ENCODE measurements around the gene SFT2D3. TPM values are rescaled to one million over a fixed set of nuclear protein-coding genes. Genes with fewer than 3 reads are reported as not detected.

SFT2D3 gene
- polyA plus RNA-seq, 1 donor, result not detected

GRCh38 chr2:127706215-127706990, 5.1 kb downstream of the SFT2D3 start:
- no peak for DNase-seq (ENCODE audit: low read depth)

DNA sequence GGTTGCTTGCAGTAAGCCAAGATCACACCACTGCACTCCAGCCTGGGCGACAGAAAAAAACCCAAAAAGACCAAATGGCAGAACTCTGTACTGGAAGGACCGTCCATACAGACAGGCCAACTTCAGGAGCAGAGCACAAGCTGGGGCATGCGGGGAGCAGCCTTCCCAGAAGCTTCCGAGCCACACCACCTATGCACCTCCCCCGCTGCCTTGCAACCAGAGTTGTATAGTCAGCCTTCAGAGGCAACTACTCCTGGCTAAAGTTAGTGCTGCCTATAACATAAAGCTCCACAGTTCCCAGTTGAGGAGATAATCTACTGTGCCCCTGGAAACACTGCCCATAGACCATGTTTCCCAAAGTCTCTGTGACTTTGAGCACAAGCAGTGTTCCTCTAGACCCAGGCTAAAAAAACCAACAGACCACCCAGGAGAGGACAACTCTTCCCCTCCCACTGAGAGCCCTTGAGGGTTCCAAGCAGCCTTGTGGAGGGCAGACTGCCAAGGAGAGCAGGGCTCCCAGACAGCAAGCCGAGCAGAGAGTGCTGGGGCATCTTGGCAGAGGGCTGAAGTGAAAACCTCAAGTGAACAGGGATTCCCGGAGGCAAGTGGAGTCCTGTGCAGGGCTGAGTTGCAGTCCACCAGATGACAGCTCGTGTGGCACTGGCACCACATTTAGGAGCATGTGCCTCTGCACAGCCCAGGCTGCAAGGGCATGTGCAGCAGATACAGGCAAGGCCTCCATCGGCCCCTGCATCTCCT, 6.8 kb downstream of the SFT2D3 start:
- no peak for DNase-seq (ENCODE audit: low read depth)

DNA sequence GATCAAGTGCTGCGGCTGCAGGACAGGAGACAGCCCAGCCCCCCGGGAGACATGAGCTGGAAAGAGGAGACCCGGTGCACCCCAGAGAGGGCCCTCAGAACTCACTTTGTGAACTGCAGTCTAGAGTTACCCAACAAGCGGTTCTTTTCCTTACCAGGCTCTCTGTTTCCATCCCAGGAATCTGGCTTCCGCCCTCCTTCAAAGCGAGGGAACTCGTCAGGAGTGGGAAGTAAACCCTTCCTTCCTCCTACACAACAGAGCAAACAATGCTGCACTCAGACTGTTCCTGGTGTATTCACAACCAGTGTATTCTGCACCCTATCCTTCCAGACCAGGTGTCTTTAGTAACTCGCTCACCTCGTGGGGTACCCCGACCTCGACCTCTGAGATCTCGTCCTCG, 8.0 kb downstream of the SFT2D3 start:
- no peak for DNase-seq (ENCODE audit: low read depth)

DNA sequence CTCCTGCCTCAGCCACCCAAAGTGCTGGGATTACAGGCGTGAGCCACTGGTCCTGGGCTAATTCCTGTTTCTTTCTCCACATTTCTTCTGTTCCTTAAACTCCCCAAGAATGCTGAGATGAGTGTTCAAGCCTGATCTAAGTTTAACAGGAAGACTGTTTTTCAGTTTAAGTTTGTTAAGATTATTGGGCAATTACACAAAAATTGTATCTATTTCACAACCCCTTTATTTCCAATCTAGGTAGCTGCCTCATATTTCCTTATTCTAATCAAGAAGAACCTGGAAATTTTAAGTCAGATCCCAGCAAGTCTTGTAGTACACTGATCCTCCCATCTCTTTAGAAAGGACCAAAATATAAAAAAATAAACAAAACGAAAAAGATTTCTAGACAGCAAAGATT, 11.7 kb downstream of the SFT2D3 start:
- no peak for DNase-seq (ENCODE audit: low read depth)

DNA sequence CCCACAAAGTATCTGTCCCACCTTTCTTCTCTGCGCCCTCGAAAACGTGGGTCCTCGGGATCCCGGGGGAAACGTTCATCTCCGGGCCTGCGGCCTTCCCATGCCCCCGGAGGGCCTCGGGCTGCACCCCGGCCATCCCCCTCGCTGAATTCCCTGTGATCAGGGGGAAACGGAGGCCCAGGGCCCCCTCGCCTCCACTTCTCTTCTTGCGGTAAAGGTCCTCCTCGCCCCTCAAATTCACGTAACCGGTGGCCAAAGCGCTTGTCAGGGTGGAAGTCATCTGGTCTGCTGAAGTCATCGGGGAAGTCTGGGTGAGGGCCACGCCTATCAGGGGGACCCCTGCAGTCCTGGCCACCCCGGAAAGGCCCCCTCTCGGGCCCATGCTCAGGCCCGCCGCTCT, 12.3 kb downstream of the SFT2D3 start:
- DNase-seq (ENCODE audit: low read depth), result no peak

GRCh38 chr2:127715778-127716449, 14.6 kb downstream of the SFT2D3 start:
- DNase-seq (ENCODE audit: low read depth), result no peak

GRCh38 chr2:127718271-127718670, 17.0 kb downstream of the SFT2D3 start:
- DNase-seq (ENCODE audit: low read depth), result no peak

DNA sequence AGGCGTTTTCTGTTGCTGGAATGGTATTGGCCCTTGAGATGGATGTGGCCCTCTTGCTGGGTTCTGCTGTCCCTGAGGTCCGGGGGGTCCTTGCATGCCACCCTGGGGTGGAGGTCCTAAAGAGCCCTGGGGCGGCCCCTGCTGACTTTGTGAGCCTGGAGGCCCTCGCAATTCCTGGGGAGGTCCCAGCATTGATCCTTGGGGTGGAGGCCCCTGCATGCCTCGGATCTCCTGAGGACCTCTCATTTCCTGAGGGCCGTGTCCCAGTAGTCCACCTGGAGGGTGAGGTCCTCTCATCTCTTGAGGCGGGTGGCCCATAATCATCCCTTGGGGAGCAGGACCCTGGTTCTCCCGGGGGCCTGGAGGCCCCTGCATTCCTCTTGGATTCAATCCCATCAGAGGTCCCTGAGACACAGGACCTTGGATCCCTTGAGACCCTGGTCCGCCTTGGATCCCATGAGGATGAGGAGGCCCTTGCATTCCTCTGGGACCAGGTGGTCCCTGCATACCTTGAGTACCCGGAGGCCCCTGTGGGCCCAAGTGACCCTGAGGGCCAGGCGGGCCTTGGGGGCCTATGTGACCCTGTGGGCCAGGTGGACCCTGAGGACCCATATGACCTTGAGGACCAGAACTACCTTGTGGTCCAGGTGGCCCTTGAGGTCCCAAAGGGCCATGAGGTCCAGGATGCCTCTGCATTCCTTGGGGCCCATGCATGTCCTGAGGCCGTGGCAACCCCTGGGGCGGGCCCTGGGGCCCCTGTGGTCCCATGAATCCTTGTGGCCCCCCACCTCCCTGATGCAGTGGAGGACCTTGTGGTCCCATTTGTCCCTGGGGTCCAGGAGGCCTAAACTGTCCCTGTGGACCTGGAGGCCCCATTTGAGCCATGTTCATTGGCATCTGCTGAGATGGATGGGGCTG, 18.3 kb downstream of the SFT2D3 start:
- no peak for DNase-seq (ENCODE audit: low read depth)

DNA sequence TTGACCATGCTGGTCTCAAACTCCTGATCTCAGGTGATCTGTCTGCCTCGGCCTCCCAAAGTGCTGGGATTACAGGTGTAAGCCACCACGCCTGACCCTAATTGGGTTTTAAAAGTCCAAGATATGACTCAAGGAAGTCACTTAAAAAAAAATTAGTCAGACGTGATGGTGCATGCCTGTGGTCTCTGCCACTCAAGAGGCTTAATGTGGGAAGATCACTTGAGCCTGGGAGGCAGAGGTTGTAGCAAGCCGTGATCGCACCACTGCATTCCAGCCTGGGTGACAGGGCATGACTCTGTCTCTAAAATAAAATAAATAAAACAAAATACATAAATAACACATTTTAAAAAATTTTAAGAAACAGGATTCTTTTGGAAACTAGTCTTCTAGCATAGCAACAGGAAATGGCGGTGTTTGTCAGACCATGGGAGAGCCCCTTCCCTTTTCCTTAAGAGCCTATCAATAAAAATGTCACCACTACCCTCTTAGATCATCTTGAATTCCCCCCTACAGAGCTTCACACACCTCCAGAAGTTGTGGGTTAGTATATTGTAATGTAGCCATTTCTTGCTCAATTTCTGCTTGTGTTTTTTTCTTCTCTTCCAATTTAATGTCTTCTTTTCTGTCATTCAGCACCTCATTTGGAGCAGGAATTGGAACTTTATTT, 20.1 kb downstream of the SFT2D3 start:
- no peak for DNase-seq (ENCODE audit: low read depth)

DNA sequence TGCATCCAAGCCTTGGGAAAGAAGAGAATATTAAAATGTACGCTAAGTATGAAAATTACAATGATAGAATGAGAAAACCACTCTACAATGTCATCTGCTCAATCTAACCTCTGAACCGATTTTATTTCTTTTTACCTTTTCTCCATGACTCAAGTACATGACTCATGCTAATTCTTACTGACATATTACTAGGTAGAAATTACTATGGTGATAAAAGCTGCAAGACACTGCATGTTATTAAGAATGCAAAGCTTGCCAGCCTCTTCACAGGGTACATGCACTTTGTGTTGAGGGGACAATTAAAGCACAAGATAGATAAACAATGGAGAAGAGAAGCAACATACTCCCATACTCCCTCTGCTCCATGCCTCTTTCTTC, 20.7 kb downstream of the SFT2D3 start:
- no peak for DNase-seq (ENCODE audit: low read depth)

DNA sequence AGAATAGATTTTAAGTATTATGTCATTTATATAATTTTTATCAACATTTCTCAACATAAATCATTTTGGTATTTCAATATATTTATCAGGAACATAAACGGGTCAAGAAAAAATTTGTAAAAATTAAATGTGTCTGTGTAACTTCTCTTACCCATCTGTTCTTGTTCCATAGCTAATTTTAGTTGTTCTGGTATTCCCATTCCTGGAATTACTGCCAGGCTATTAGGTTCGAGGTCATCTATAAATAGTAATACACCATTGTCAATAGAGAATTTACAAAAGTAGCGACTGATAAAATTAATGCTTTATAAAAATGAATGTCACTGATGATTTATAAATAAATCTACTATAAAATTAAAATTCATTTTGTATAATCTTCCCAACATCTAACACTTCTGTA, 21.5 kb downstream of the SFT2D3 start:
- no peak for DNase-seq (ENCODE audit: low read depth)

DNA sequence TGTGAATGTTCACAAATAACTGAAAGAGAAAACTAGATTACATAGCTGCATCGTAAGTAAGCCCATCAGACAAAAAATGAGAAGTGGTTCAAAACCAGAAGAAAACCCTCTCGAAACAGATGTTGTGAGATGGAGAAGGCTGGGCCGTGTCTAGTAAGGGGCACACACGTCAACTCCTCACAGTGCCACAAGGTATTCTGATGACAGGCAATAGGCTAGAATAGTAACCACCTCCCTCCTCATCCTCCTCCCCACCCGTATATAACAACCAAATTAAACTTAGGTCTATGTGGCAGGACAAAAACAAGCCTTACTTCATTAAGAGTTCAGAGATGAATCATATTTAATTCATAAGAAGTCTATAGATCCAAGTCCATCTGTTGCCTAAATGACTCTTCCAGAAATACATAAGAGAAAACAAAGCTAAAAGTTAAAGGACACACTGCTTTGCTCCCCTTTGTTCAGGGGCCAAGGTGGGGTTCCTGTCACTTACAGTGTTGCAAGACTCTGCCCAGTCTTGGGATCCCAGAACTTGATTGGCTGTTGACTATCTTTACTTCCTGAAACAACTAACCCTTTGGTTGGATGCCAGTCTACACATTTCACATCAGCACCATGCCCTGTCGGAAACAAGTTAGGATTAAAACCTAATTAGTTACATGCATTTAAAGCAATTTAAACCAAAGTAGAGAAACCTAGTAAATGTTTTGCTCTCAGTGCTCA, 25.0 kb downstream of the SFT2D3 start:
- DNase-seq (ENCODE audit: low read depth), result no peak

DNA sequence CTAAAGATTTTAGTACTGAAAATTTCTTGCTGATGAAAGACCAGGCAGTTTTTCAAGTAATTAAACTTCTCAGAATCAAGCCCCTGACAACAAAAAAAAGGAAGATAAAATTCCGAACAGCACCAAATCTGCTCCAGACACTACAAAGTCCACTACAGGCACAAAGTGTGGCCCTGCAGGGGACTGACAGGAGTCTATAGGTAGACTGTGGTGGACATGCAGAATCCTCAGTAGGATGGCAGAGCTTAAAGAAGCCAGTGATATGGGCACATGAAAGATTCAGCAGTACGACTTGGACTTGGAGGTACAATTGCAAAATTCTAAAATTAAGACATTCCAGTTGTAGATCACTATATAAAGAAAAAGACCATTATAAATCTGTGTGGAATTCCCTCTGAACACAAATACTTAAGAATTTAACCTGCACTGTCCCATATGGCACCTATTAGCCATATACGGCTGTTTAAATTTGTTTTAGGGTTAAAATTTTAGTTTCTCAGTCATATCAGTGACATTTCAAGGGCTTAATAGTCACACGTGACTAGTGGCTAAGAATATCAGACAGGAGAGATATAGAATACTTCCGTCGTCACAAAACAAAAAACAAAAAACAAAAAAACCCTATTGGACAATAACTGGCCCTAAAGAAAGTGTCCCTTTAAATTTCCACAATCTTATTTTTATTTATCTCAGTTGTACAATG, 32.0 kb downstream of the SFT2D3 start:
- DNase-seq (ENCODE audit: low read depth), result no peak

- no peak for DNase-seq (ENCODE audit: low read depth)
These were observed 32.7 kb downstream of the SFT2D3 start for GRCh38 chr2:127733816-127734537.

DNA sequence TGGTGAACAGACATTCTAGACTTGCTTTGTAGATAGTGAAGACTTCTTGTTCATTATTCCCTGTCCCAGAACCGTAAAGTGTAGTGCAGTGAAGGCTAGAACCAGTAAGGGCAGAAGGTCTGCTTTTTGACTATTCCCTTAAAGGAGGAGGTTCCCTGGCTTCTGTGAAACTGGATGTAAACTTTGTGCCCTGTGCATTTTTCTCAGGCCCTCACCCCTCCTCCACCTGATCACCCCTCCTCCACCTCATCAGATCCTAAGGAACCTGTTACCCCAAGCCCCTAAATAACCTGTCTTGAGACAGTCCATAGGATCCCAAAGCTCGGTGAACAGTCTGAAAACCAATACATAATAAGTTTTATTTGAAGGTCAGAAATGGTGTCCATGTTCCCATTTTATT, 33.7 kb downstream of the SFT2D3 start:
- no peak for DNase-seq (ENCODE audit: low read depth)

- no peak for DNase-seq (ENCODE audit: low read depth)
These were observed 34.5 kb downstream of the SFT2D3 start for GRCh38 chr2:127735537-127736399.

GRCh38 chr2:127737892-127738291, 36.6 kb downstream of the SFT2D3 start:
- DNase-seq (ENCODE audit: low read depth), result no peak

DNA sequence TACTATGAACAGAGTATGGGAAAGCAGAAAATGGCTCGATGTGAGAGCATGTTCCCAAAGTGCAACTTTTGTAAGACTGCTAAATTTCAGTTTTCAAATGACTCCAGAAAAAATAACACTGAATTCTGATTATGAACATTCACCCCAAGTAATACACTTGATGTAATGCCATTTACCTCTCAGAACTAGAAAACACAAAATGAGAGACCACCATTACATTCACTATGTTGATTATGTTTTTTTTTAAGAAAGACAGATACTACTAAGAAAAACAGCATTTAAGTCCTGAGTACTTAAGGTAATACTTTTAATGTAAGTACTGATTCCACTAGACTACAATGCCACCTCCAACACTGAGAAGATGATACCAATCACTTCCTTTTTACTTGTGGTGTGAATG, 38.5 kb downstream of the SFT2D3 start:
- no peak for DNase-seq (ENCODE audit: low read depth)
